Peyer's patch (tissue), 4 donors: ENCODE data around the gene SAMD10. TPM values are rescaled to one million over a fixed set of nuclear protein-coding genes. Genes with fewer than 3 reads are reported as not detected.
"Not testable (repeated sequence)": the region's sequence is repeated elsewhere in the genome, so short reads cannot be mapped to it uniquely, and the experiment has no call there.

Experiments
- DNase-seq, 3 donors: peaks; one replicate each; pipeline ENCODE4 v3.0.0-alpha.2; 2017 to 2019
- H3K27ac ChIP-seq, 4 donors: fragments of 200-600 bp; sonication (generic); one replicate each; pipeline ENCODE4 v1.5.1; 2016 to 2019
- H3K27me3 ChIP-seq, 2 donors: fragments of 200-600 bp; sonication (generic); one replicate each; pipeline ENCODE4 v1.5.1; 2019
- H3K36me3 ChIP-seq, 3 donors: fragments of 200-600 bp; sonication (generic); one replicate each; pipeline ENCODE4 v1.5.1; 2016 to 2019
- H3K4me1 ChIP-seq, 4 donors: fragments of 200-600 bp; sonication (generic); one replicate each; pipeline ENCODE4 v1.5.1; 2016 to 2019
- H3K4me3 ChIP-seq, 4 donors: fragments of 200-600 bp; sonication (generic); 1 replicate in 3 of 4; 2 replicates in 1 of 4; pipeline ENCODE4 v1.5.1; 2016 to 2019; ENCODE audit warnings: mild to moderate bottlenecking in 1 of 4
- H3K9me3 ChIP-seq, 4 donors: fragments of 200-600 bp; sonication (generic); one replicate each; pipeline ENCODE4 v1.5.1; 2016 to 2019; ENCODE audit warnings: mild to moderate bottlenecking in 1 of 4
- POLR2A ChIP-seq, 2 donors: fragments of 450-650 bp; IDR thresholded peaks; one replicate each; pipeline ENCODE4 v1.5.1; 2017; ENCODE audit warnings: antibody characterized with exemption in 2 of 2, mild to moderate bottlenecking in 2 of 2, moderate library complexity in 2 of 2
- total RNA-seq, 4 donors: library from RNA; depleted of rRNA; stranded (reverse); fragments of >200 nt; gene quantifications; one replicate each; pipeline ENCODE4 v1.1.0, GENCODE V29; 2016
- TF ChIP-seq, protein P1 (sequence below), 6 experiments: fragments of 450-650 bp in 4 of 6; fragments of 200-600 bp in 2 of 6; sonication (generic) in 1 of 6; IDR thresholded peaks; one replicate each; pipeline ENCODE4 v1.5.1; 2017 to 2019; ENCODE audit warnings: antibody characterized with exemption in 6 of 6, mild to moderate bottlenecking in 3 of 6, moderate library complexity in 1 of 6

The SAMD10 gene
- total RNA-seq, 4 donors from 2014 or later, result 1.7 to 14.3 (median 11.1) TPM

DNA sequence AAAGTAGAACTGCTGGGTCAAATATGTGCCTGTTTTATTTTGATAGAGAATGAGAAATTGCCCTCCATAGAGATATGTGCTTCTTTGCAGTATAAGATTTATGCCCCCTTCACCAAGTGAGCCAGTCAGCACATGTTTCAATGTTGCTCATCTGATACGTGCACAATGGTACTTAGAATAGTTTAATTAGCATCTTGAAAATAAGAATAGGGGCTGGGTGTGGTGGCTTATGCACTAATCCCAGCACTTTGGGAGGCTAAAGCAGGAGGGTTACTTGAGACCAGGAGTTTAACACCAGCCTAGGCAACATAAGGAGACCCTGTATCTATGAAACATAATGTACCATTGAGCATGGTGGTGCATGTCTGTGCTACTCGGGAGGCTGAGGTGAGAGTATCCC lies 36.2 kb upstream of the SAMD10 start:
- no peak overlapping the region for H3K4me3 ChIP-seq
- H3K4me1 ChIP-seq, result peaks cover 0 to 4% (median 0%) of the 10 kb centered on the region in 4 donors
- DNase-seq, result no peak
- TF ChIP-seq, protein P1, sequence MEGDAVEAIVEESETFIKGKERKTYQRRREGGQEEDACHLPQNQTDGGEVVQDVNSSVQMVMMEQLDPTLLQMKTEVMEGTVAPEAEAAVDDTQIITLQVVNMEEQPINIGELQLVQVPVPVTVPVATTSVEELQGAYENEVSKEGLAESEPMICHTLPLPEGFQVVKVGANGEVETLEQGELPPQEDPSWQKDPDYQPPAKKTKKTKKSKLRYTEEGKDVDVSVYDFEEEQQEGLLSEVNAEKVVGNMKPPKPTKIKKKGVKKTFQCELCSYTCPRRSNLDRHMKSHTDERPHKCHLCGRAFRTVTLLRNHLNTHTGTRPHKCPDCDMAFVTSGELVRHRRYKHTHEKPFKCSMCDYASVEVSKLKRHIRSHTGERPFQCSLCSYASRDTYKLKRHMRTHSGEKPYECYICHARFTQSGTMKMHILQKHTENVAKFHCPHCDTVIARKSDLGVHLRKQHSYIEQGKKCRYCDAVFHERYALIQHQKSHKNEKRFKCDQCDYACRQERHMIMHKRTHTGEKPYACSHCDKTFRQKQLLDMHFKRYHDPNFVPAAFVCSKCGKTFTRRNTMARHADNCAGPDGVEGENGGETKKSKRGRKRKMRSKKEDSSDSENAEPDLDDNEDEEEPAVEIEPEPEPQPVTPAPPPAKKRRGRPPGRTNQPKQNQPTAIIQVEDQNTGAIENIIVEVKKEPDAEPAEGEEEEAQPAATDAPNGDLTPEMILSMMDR (IDR thresholded peaks at IDR 0.05), result no peak
- TF ChIP-seq POLR2A (IDR thresholded peaks at IDR 0.05), result no peak
- no peaks in the 10 kb centered on the region for H3K9me3 ChIP-seq
- no peak overlapping the region for H3K27ac ChIP-seq
- H3K36me3 ChIP-seq, result peaks cover 0 to 86% (median 0%) of the 10 kb centered on the region in 3 donors
- H3K27me3 ChIP-seq, result no peaks in the 10 kb centered on the region

DNA sequence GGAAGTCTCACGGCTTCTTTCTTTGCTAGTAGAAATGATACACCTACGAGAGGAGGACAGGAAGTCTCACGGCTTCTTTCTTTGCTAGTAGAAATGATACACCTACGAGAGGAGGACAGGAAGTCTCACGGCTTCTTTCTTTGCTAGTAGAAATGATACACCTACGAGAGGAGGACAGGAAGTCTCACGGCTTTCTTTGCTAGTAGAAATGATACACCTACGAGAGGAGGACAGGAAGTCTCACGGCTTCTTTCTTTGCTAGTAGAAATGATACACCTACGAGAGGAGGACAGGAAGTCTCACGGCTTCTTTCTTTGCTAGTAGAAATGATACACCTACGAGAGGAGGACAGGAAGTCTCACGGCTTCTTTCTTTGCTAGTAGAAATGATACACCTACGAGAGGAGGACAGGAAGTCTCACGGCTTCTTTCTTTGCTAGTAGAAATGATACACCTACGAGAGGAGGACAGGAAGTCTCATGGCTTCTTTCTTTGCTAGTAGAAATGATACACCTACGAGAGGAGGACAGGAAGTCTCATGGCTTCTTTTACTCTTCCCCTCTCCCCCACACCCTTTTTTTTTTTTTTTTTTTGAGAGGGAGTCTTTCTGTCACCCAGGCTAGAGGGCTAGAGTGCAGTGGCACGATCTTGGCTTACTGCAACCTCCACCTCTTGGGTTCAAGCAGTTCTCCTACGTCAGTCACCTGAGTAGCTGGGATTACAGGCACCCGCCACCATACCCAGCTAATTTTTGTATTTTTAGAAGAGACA lies 33.1 kb upstream of the SAMD10 start:
- not testable (repeated sequence) for H3K9me3 ChIP-seq, H3K4me1 ChIP-seq, H3K27me3 ChIP-seq, DNase-seq, H3K4me3 ChIP-seq
- peak overlapping the region in 2 of 4 donors; percentile 44 to 61 for H3K27ac ChIP-seq
- peaks cover 0 to 85% (median 3%) of the 10 kb centered on the region in 3 donors for H3K36me3 ChIP-seq

DNA sequence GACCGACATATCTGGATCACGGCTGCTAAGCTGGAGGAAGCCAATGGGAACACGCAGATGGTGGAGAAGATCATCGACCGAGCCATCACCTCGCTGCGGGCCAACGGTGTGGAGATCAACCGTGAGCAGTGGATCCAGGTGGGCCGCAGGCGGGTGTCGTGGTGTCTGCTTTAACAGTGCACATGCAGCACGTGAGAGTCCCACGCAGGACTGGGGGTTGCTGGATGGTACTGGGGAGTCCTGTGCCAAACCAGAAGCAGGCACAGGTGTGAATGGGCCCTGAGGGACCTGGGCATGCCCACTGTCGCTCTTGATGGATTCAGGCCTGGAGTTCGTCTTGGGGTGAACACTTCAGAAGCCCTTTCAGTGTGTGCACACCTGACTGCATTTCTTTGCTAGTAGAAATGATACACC lies 31.9 kb upstream of the SAMD10 start:
- H3K9me3 ChIP-seq, result peaks cover 0 to 4% (median 0%) of the 10 kb centered on the region in 4 donors
- H3K36me3 ChIP-seq, result peaks cover 0 to 82% (median 3%) of the 10 kb centered on the region in 3 donors
- H3K27me3 ChIP-seq, result no peaks in the 10 kb centered on the region
- TF ChIP-seq POLR2A (IDR thresholded peaks at IDR 0.05), result no peak
- TF ChIP-seq, protein P1 (IDR thresholded peaks at IDR 0.05), result no peak
- H3K27ac ChIP-seq, result peak overlapping the region in 2 of 4 donors; percentile 17 to 55
- no peak overlapping the region for H3K4me3 ChIP-seq
- H3K4me1 ChIP-seq, result peaks cover 0 to 4% (median 0%) of the 10 kb centered on the region in 4 donors
- no peak for DNase-seq

DNA sequence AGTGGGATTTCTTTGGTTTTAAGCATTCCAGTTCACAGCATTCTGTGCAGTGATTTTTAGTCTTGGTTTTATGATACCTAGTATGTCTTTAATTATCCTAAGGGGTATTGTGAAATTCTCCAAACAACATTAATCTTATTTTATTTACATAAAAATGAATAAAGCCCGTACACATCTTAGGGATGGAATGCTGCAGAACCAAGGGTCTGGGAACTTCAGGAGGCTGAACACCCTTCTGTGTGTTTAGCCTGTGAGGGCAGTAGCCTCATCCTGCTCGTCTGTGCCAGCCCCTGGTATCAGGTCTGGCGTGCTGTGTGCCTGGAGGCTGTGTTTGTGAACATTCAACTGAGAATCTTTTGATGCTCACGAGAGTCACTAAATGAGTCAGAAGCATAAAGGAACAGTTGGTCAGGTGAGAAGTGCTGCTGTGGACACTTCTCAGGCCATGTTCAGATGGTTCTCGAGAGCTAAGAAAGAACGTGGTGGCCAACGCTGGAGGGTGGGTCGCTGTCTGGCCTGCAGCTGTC lies 31.3 kb upstream of the SAMD10 start:
- TF ChIP-seq POLR2A (IDR thresholded peaks at IDR 0.05), result no peak
- TF ChIP-seq, protein P1 (IDR thresholded peaks at IDR 0.05), result no peak
- Histone ChIP-seq H3K4me1 (peaks cover 0 to 4% (median 0%) of the 10 kb centered on the region in 4 donors), H3K27ac (peak overlapping the region in 1 of 4 donors; percentile 17), H3K27me3 (no peaks in the 10 kb centered on the region), H3K36me3 (peaks cover 0 to 80% (median 3%) of the 10 kb centered on the region in 3 donors), H3K4me3 (no peak overlapping the region), H3K9me3 (peaks cover 0 to 4% (median 0%) of the 10 kb centered on the region in 4 donors)
- DNase-seq, result no peak

DNA sequence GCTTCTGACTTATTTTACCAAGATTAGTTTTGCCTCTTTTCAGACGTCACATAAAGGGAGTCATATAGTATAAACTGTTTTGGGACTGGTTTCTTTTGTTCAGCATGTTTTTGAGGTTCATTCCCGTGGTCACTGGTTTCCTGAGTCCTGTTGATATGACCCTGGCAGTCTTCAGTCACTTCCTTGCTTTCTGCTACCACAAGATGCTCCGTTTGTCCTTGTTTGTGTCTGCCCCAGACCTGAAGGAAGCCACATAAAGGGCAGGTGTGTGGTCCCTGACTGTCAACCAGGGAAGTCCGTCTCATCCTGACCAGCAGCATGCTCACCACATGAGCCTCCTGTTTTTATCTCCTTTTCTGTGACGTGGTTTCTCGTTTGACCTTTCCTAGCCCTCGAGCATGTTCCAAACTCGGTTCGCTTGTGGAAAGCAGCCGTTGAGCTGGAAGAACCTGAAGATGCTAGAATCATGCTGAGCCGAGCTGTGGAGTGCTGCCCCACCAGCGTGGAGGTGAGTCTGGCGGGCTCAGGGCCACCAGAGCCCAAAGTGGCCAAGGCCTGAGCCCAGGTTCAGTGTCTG lies 30.5 kb upstream of the SAMD10 start:
- H3K36me3 ChIP-seq, result peaks cover 0 to 82% (median 3%) of the 10 kb centered on the region in 3 donors
- no peak overlapping the region for H3K27ac ChIP-seq
- no peaks in the 10 kb centered on the region for H3K27me3 ChIP-seq
- H3K9me3 ChIP-seq, result peaks cover 0 to 4% (median 0%) of the 10 kb centered on the region in 4 donors
- no peak overlapping the region for H3K4me3 ChIP-seq
- H3K4me1 ChIP-seq, result peaks cover 0 to 4% (median 0%) of the 10 kb centered on the region in 4 donors
- DNase-seq, result no peak
- no peak for TF ChIP-seq POLR2A (IDR thresholded peaks at IDR 0.05)
- TF ChIP-seq, protein P1 (IDR thresholded peaks at IDR 0.05), result no peak

DNA sequence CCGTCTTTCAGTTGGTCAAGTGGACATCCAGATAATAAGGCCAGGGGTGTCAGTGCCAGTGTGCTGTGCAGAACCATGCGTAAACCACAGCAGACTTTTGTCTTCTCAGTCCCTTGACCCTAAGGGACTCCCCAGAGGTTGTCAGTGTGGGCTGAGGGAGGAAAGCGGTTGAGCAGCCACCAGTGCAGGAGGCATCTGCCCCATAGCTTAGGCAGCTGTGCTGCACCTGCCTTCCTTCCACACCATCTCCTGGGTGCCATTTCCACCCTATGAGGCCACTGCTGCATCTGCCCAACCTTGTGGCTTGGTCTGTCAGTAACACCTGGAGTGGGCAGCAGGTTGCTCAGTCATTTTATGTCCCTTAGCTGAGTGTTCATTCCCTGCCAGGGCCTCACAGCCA lies 27.5 kb upstream of the SAMD10 start:
- no peak for DNase-seq
- Histone ChIP-seq H3K9me3 (peaks cover 0 to 4% (median 0%) of the 10 kb centered on the region in 4 donors), H3K36me3 (peaks cover 0 to 90% (median 3%) of the 10 kb centered on the region in 3 donors), H3K27me3 (no peaks in the 10 kb centered on the region), H3K4me1 (no peaks in the 10 kb centered on the region), H3K27ac (no peak overlapping the region), H3K4me3 (no peak overlapping the region)
- TF ChIP-seq, protein P1 (IDR thresholded peaks at IDR 0.05), result no peak
- TF ChIP-seq POLR2A (IDR thresholded peaks at IDR 0.05), result no peak
